DND-41 (cell line): ENCODE data around the gene NEK7.

ENCODE experiments used
- ATAC-seq: fragments of 200-7000 bp; cut with Tn5 transposase; 3 replicates; pipeline ENCODE4 v1.9.1; 2021; ENCODE audit warnings: low read depth; ENCODE audit not compliant: insufficient read depth
- DNase-seq: peaks from one replicate; pipeline ENCODE4 v3.0.0-alpha.2; 2020
- H2AFZ ChIP-seq: 2 replicates; pipeline ENCODE4 v1.6.0; 2012; ENCODE audit warnings: low read depth, low read length
- H3K27ac ChIP-seq: 2 replicates; pipeline ENCODE4 v1.5.1; 2012; ENCODE audit warnings: low read length, inconsistent platforms
- H3K27me3 ChIP-seq: fragments of 200-600 bp; sonication (generic); 2 replicates; pipeline ENCODE4 v1.6.0; 2012; ENCODE audit warnings: low read length, mild to moderate bottlenecking, inconsistent platforms; ENCODE audit not compliant: insufficient read depth, poor library complexity
- H3K36me3 ChIP-seq: 2 replicates; pipeline ENCODE4 v1.5.1; 2012; ENCODE audit warnings: low read length, inconsistent platforms; ENCODE audit not compliant: insufficient read depth
- H3K4me1 ChIP-seq: 2 replicates; pipeline ENCODE4 v1.5.1; 2012; ENCODE audit warnings: mild to moderate bottlenecking, low read length; ENCODE audit not compliant: insufficient read depth
- H3K4me2 ChIP-seq: 2 replicates; pipeline ENCODE4 v1.6.0; 2012; ENCODE audit warnings: mild to moderate bottlenecking, moderate library complexity, low read length, inconsistent platforms; ENCODE audit not compliant: insufficient read depth
- H3K4me3 ChIP-seq, 2 experiments: fragments of 200-600 bp in 1 of 2; shearing (Covaris generic) in 1 of 2; 2 replicates each; pipeline ENCODE4 v1.5.1; 2012 to 2016; ENCODE audit warnings: inconsistent platforms in 2 of 2, low read length in 2 of 2, mild to moderate bottlenecking in 2 of 2, low read depth in 1 of 2, moderate library complexity in 1 of 2
- H3K79me2 ChIP-seq: 2 replicates; pipeline ENCODE4 v1.6.0; 2012; ENCODE audit warnings: low read length, inconsistent platforms; ENCODE audit not compliant: insufficient read depth
- H3K9ac ChIP-seq: 2 replicates; pipeline ENCODE4 v1.6.0; 2012; ENCODE audit warnings: low read depth, mild to moderate bottlenecking, inconsistent platforms, low read length, moderate library complexity
- H3K9me3 ChIP-seq: 2 replicates; pipeline ENCODE4 v1.5.1; 2012; ENCODE audit warnings: low read length, moderate library complexity, mild to moderate bottlenecking, inconsistent platforms; ENCODE audit not compliant: insufficient read depth, severe bottlenecking
- H4K20me1 ChIP-seq: 2 replicates; pipeline ENCODE4 v1.6.0; 2012; ENCODE audit warnings: low read length; ENCODE audit not compliant: insufficient read depth
- EZH2 ChIP-seq: IDR thresholded peaks from 3 replicates; pipeline ENCODE4 v1.6.1; 2012; ENCODE audit warnings: borderline replicate concordance, low read depth, mild to moderate bottlenecking, moderate library complexity, low read length, inconsistent platforms; ENCODE audit not compliant: severe bottlenecking
- TF ChIP-seq, protein P1 (sequence below): IDR thresholded peaks from 2 replicates; pipeline ENCODE4 v1.5.1; 2012; ENCODE audit warnings: borderline replicate concordance, low read length, moderate library complexity, mild to moderate bottlenecking; ENCODE audit not compliant: poor library complexity, severe bottlenecking; ENCODE audit errors: extremely low read depth

Gene NEK7

DNA sequence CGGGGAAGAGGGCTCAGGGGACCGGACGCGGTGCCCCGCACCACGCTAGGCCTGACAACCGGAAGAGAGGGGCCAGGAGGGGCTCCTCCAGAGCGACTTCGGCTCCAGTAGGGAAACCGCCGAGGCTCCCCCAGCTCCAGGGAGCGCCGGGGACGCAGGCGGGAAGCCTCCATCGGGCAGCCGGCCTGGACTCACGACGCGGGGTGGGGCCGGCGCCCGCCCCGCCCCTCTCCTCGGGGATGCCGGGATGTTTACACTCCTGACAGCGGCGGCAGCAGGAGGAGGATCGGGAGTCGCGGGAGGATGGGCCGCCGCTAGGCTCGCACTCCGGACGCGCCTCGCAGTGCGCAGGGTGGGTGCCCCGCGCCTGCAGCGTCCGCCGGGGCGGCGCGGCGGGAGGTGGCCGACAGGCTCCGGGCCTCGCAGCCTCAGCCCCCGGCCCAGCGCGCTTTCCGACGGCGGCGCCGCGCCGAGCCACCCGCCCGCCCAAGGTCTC, at the start of gene NEK7:
Gene NEK7, plus strand, starts transcription at position 254 of the 496 bp plus-strand sequence. CDS start 75,583 bp downstream, outside the sequence.
- peak within 1 kb of the TSS; percentile 94 for H3K27ac ChIP-seq
- ATAC-seq (peak; percentile 50), DNase-seq (peak; percentile 80)
- H3K79me2 ChIP-seq: peaks cover 50% of the 10 kb centered on the region
- H3K4me3 ChIP-seq: peak within 1 kb of the TSS; percentile 55 to 64
- peak within 1 kb of the TSS; percentile 82 for H3K4me2 ChIP-seq
- H4K20me1 ChIP-seq: 0 out of 2 replicates have a peak, but pooled peaks cover 2% of the 10 kb centered on the region
- no peaks in the 10 kb centered on the region for H3K9me3 ChIP-seq
- H3K27me3 ChIP-seq: no peaks in the 10 kb centered on the region
- peaks cover 37% of the 10 kb centered on the region for H3K4me1 ChIP-seq
- H3K9ac ChIP-seq: peak within 1 kb of the TSS; percentile 95
- peak within 1 kb of the TSS; percentile 67 for H2AFZ ChIP-seq
- no peaks in the 10 kb centered on the region; the same call in 1 of the 2 replicates for H3K36me3 ChIP-seq
- TF ChIP-seq, protein P1, sequence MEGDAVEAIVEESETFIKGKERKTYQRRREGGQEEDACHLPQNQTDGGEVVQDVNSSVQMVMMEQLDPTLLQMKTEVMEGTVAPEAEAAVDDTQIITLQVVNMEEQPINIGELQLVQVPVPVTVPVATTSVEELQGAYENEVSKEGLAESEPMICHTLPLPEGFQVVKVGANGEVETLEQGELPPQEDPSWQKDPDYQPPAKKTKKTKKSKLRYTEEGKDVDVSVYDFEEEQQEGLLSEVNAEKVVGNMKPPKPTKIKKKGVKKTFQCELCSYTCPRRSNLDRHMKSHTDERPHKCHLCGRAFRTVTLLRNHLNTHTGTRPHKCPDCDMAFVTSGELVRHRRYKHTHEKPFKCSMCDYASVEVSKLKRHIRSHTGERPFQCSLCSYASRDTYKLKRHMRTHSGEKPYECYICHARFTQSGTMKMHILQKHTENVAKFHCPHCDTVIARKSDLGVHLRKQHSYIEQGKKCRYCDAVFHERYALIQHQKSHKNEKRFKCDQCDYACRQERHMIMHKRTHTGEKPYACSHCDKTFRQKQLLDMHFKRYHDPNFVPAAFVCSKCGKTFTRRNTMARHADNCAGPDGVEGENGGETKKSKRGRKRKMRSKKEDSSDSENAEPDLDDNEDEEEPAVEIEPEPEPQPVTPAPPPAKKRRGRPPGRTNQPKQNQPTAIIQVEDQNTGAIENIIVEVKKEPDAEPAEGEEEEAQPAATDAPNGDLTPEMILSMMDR: peak; percentile 18
- no peak for TF ChIP-seq EZH2

DNA sequence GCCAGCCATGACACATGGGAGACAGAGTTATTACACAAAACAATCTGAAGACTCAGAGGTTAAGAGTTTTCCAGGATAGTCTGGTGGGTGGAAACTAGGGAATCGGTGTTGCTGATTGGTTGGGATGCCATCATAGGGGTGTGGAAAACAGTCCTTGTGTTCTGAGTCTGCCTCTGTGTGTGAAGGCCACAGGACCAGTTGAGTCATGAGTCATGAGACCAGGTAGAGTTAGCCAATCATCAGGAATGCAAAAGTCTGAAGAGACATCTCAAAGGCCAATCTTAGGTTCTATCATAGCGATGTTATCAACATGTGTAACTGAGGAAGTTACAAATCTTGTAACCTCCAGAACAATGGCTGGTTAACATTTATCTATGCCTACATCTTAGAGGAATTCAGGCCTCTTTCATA, 49.7 kb upstream of the NEK7 start:
- no peak for TF ChIP-seq EZH2
- TF ChIP-seq, protein P1: no peak
- H3K4me1 ChIP-seq: peaks cover 16% of the 10 kb centered on the region
- H3K27ac ChIP-seq: no peak overlapping the region
- no peaks in the 10 kb centered on the region for H3K27me3 ChIP-seq
- ATAC-seq (no peak), DNase-seq (no peak)
- no peak overlapping the region for H2AFZ ChIP-seq
- no peaks in the 10 kb centered on the region for H4K20me1 ChIP-seq
- H3K9ac ChIP-seq: no peak overlapping the region
- no peaks in the 10 kb centered on the region for H3K79me2 ChIP-seq
- H3K9me3 ChIP-seq: no peaks in the 10 kb centered on the region
- H3K4me3 ChIP-seq: no peak overlapping the region
- H3K4me2 ChIP-seq: no peak overlapping the region
- H3K36me3 ChIP-seq: no peaks in the 10 kb centered on the region

DNA sequence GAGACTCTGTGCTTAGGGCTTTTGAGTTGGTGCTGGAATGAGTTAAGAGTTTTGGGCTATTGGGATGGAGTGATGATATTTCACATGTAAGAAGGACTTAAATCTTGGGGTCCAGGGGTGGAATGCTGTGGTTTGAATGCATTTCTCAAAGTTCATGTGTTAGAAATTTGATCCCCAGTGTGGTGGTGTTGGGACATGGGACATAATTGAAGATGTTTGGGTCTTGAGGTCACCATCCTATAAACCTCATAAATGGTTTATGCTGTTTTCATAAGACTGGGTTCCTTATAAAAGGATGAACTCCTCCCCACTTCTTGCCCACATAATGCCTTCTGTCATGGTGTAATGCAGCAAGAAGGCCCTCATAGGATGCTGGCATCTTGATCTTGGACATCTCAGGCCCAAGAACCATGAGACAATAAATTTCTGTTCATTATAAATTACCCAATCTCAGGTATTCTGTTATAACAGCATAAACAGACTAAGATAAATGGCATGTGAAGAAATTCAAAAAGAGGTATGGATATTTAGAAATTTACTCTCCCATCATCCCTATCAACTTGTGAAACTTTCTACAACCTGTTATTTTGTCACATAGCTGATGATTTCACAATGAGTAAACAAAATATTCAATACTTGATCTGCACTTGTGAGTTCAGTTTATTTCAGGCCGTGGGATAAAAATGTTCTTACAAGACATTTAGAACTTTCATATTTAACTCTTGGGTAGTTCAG, 48.0 kb upstream of the NEK7 start:
- TF ChIP-seq, protein P1: no peak
- no peak for TF ChIP-seq EZH2
- no peaks in the 10 kb centered on the region for H3K9me3 ChIP-seq
- no peak for ATAC-seq

More for the DNA sequence above, 48.0 kb upstream of the NEK7 start:
- Histone ChIP-seq H3K36me3 (no peaks in the 10 kb centered on the region), H3K27ac (no peak overlapping the region), H3K4me3 (no peak overlapping the region), H3K27me3 (no peaks in the 10 kb centered on the region), H3K4me1 (no peaks in the 10 kb centered on the region), H4K20me1 (no peaks in the 10 kb centered on the region), H3K4me2 (no peak overlapping the region), H2AFZ (no peak overlapping the region), H3K79me2 (no peaks in the 10 kb centered on the region), H3K9ac (no peak overlapping the region)
- DNase-seq: no peak
